Measurements from ENCODE around the gene TEAD3.

Gene TEAD3

DNA sequence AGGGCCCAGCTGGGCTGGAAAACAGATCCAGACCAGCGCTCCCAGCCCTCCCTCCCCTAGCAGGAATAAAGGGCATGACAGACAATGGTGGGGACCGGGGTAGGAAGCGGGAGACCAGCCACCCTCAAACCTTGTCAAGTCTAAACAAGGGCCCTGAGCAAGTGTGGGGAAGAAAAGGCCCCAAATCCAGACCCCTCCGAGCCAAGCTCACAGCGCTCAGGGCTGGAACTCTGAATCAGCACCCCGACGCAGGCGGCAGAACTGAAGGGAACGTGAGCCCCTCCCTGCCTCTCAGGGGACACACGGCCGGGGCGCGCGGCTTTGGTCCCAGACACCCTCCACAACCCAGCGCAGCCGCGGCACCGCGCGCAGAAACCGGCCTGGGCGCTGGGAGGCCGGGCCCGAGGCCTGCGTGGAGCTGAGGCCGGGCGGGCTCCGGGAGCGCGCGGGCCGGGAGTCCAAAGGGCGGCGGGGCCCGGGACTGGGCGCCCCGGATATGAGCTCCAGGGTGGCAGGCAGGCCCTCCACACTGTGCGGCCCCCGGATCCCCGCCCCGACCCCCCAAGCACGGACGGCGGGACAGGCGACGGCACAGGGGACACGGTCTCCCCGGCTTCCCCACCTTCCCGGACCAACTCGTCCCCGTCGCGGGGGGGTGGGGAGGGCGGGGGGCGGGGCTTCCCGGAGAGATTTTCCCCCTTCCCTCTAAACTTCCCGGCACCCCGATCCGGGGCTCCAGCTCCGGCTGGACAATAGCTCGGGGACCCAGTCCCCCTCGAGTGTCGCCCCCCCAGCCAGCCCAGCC lies 641 bp downstream of the TEAD3 start:
- peak overlapping the region; percentile 49 for H3K4me3 ChIP-seq (ENCODE audit: low read depth, low read length)
- TF ChIP-seq, protein P1, sequence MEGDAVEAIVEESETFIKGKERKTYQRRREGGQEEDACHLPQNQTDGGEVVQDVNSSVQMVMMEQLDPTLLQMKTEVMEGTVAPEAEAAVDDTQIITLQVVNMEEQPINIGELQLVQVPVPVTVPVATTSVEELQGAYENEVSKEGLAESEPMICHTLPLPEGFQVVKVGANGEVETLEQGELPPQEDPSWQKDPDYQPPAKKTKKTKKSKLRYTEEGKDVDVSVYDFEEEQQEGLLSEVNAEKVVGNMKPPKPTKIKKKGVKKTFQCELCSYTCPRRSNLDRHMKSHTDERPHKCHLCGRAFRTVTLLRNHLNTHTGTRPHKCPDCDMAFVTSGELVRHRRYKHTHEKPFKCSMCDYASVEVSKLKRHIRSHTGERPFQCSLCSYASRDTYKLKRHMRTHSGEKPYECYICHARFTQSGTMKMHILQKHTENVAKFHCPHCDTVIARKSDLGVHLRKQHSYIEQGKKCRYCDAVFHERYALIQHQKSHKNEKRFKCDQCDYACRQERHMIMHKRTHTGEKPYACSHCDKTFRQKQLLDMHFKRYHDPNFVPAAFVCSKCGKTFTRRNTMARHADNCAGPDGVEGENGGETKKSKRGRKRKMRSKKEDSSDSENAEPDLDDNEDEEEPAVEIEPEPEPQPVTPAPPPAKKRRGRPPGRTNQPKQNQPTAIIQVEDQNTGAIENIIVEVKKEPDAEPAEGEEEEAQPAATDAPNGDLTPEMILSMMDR (IDR thresholded peaks at IDR 0.05; ENCODE audit: low read depth, low read length): no peak
- TF ChIP-seq, protein P2, sequence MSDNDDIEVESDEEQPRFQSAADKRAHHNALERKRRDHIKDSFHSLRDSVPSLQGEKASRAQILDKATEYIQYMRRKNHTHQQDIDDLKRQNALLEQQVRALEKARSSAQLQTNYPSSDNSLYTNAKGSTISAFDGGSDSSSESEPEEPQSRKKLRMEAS (IDR thresholded peaks at IDR 0.05; ENCODE audit: low read depth, low read length): no peak
- TF ChIP-seq MYC (IDR thresholded peaks at IDR 0.05; ENCODE audit: low read depth, low read length) (no peak), POLR2A (IDR thresholded peaks at IDR 0.05; ENCODE audit: extremely low read depth, insufficient read length) (no peak)
- DNase-seq (ENCODE audit: low read depth): peak; percentile 70

DNA sequence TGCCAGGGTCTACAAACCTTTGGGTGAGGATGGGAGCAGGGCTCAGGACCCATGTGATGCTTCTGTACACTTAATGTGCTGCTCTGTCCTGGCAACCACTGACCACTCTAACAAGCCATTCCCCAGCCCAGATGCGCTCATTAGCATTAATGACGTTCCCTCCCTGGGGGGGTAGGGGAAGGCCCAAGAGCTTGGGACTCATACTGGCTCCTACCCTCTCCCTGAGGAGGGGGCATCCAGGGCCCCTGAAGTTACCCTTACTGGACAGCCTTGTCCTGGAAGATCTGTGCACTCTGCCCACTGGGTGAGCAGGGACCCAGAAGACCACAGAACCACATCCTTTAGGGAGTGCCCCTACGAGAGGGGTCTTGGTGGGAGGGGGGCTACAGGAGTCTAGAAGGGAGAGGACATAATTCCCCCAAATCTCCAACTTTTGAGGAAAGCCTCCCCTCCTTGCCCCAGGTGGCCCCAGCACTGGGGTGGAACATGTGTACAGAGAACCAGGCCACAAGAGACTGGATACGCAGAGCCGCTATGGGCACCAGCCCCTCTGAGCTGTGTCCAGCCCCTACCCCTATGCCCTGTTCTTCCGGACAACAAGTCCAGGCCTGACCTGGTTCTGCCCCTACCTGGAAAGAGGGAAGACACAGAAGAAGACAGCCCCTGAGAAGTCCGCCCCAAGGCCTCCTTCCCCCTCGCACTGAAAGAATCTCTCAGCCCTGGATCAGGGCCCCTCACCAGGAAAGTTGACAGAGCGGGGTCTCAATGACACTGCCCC lies 1.4 kb downstream of the TEAD3 start:
- TF ChIP-seq, protein P1 (IDR thresholded peaks at IDR 0.05; ENCODE audit: low read depth, low read length): no peak
- TF ChIP-seq, protein P2 (IDR thresholded peaks at IDR 0.05; ENCODE audit: low read depth, low read length): no peak
- TF ChIP-seq POLR2A (IDR thresholded peaks at IDR 0.05; ENCODE audit: extremely low read depth, insufficient read length): no peak
- TF ChIP-seq MYC (IDR thresholded peaks at IDR 0.05; ENCODE audit: low read depth, low read length): no peak
- DNase-seq (ENCODE audit: low read depth): no peak
- no peak overlapping the region for H3K4me3 ChIP-seq (ENCODE audit: low read depth, low read length)

DNA sequence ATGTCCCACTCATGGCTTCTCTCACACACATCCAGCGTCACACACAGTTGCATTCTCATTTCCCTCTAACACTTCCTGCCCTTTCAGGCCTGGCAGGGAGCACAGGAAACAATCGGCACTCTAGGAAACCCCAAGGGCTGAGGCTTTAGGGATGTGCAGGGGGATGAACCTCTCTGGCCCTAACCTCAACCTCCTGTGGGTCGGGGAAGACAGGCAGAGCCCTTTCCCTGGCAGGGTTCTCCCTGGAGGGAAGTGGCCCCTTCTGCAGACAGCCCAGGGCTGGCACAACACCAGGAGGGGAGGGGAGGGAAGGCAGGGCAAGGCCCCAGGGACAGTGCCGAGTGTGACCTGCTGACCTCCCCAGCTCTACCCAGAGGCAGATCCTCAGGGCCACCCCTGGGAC lies 2.7 kb downstream of the TEAD3 start:
- H3K4me3 ChIP-seq (ENCODE audit: low read depth, low read length): no peak overlapping the region
- peak; percentile 72 for DNase-seq (ENCODE audit: low read depth)
- TF ChIP-seq, protein P1 (IDR thresholded peaks at IDR 0.05; ENCODE audit: low read depth, low read length): no peak
- TF ChIP-seq MYC (IDR thresholded peaks at IDR 0.05; ENCODE audit: low read depth, low read length): no peak
- TF ChIP-seq, protein P2 (IDR thresholded peaks at IDR 0.05; ENCODE audit: low read depth, low read length): no peak

DNA sequence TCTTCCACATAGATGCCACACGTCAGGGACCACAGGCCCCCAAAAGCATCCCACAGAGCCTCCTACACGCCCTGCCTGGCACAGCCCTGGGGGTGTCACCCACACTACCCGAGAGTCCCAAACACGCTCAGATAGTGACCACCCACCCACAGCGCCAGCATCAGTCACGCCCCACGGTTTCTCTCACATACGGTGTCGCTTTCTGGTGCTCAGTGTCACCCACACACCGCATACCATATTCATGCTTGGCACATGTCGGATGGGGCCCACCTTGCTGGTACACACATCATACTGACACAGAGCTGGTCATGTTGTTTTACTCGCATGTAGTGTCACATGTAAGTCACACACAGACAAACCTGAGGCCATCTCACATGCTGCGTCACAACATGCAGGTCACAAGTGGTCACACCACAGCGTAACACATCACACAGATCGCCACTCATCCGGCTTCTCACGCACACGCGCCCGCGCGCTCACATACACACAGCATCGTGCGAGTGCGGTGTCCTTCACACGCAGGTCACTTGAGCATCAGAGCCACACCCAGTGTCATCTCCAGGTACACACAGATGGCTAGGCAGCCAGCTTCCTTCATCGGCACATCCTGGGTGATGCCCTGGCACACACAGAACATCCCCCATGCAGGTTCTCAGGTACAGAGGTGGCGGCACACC lies 3.4 kb downstream of the TEAD3 start:
- no peak overlapping the region for H3K4me3 ChIP-seq (ENCODE audit: low read depth, low read length)
- DNase-seq (ENCODE audit: low read depth): no peak
- no peak for TF ChIP-seq POLR2A (IDR thresholded peaks at IDR 0.05; ENCODE audit: extremely low read depth, insufficient read length)
- TF ChIP-seq, protein P2 (IDR thresholded peaks at IDR 0.05; ENCODE audit: low read depth, low read length): 0 out of 2 replicates have a peak, but pooled peaks have one; percentile 5
- no peak for TF ChIP-seq MYC (IDR thresholded peaks at IDR 0.05; ENCODE audit: low read depth, low read length)
- TF ChIP-seq, protein P1 (IDR thresholded peaks at IDR 0.05; ENCODE audit: low read depth, low read length): no peak

DNA sequence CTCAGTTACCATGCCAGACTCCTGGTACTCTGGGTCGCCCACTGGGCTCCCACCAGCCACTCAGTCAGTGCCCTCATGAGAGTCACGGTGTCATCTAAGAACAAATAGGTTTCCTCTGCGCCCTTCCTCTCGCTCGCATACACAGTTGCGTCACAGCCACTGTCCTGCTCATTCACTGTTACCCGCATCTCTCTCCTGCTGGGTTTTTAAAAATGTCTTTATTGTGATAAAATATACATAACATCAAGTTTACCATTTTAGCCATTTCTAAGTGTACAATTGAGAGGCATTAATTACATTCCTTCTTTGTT lies 4.0 kb downstream of the TEAD3 start:
- DNase-seq (ENCODE audit: low read depth): peak; percentile 66
- no peak overlapping the region for H3K4me3 ChIP-seq (ENCODE audit: low read depth, low read length)
- TF ChIP-seq, protein P2 (IDR thresholded peaks at IDR 0.05; ENCODE audit: low read depth, low read length): no peak
- TF ChIP-seq MYC (IDR thresholded peaks at IDR 0.05; ENCODE audit: low read depth, low read length) (no peak), POLR2A (IDR thresholded peaks at IDR 0.05; ENCODE audit: extremely low read depth, insufficient read length) (no peak)
- TF ChIP-seq, protein P1 (IDR thresholded peaks at IDR 0.05; ENCODE audit: low read depth, low read length): no peak
